NCI-H748 (cell line): Measurements from ENCODE around the gene KRTAP4-2.
"Not testable (repeated sequence)": the region's sequence is repeated elsewhere in the genome, so short reads cannot be mapped to it uniquely, and the experiment has no call there.

ENCODE experiments used
- DNase-seq: peaks from one replicate; lab custom pipeline; 2025; ENCODE audit not compliant: unreplicated experiment; lab: John Stamatoyannopoulos, UW

Gene KRTAP4-2

GRCh38 chr17:41163828-41164227, 14.2 kb downstream of the KRTAP4-2 start:
- no peak for DNase-seq

- DNase-seq, result peak; percentile 17
Observed at GRCh38 chr17:41160648-41161047, 17.4 kb downstream of the KRTAP4-2 start, which contains the start of gene KRTAP4-4. KRTAP4-4 (minus strand) TSS chr17:41160748; CDS start chr17:41160691, 57 bp downstream.

GRCh38 chr17:41160190-41160589, 17.8 kb downstream of the KRTAP4-2 start:
- DNase-seq, result not testable (repeated sequence)

- DNase-seq, result no peak
Observed at GRCh38 chr17:41153856-41154255, 24.2 kb downstream of the KRTAP4-2 start.

- no peak for DNase-seq
Observed at GRCh38 chr17:41151525-41151924, 26.5 kb downstream of the KRTAP4-2 start.

DNA sequence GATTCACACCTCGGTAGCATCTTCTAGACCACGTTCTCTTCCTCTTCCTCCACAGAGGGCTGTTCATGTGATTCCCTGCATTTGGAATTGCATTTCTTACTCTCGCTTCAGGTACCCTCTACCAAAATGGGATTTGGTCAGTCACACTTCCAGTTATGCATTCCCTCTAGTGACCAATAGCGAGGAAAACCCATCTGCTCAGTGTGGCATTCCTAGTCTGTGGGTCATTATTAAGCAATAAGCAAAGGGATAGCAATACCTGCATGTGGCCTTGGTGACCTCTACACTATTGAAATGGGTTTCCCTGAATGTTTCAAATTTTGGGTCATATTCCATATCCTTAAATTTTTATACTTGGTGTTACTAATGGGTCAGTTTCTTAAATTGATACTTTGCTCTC, 28.0 kb downstream of the KRTAP4-2 start:
- DNase-seq, result no peak

GRCh38 chr17:41149652-41149985, 28.4 kb downstream of the KRTAP4-2 start, which contains the start of gene KRTAP4-5:
KRTAP4-5 (minus strand) TSS chr17:41149825; CDS start chr17:41149767, 58 bp downstream.
- DNase-seq, result no peak

GRCh38 chr17:41148971-41149651, 28.9 kb downstream of the KRTAP4-2 start:
- DNase-seq, result peak; percentile 4

DNA sequence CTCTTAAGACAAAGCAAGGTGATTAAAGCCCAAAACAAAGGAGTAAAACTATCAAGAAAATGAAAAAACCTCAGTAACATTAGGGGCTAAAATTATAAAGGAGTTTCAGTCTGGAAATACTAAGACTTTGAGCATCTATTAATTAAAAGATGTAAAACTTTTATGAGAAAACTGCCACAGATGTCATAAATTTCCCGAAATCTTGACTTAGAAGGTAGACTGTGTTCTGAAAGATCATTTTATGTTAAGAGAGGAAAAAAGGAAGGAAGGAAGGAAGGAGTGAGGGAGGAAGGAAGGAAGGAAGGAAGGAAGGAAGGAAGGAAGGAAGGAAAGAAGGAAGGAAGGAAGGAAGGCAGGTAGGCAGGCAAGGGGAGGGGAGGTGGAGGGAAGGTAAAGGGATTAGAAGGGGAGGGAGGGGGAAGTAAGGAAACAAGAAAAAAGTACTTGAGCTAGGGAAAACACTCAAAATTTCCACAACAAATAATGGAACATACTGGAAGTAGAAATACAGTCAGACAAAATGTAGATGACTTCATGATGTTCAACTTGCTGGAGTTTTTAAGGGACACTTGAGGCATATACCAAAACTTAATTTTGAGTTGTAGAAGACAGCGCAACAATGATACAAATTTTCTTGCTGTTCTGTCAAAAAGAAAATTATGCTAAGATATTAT, 30.4 kb downstream of the KRTAP4-2 start:
- DNase-seq, result no peak

DNA sequence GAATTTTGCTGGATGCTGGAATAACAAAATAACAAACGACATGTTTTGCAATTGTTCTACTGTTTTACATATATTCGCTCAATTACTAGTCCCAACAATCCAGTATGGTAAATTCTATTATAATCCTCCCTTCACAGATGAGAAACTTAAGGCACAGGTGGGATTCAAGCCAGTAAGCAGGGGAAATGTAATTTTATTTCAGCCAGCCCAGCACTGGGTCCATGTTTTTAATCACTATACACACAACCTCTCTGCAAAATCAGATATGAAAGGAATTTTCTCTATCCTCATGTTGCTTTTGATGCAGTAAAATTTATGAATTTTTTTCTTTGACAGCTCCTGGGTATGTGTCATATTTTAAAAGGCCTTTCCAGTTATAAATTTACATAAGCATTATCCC, 32.8 kb downstream of the KRTAP4-2 start:
- DNase-seq, result no peak

- no peak for DNase-seq
Observed at GRCh38 chr17:41144846-41145245, 33.2 kb downstream of the KRTAP4-2 start.

DNA sequence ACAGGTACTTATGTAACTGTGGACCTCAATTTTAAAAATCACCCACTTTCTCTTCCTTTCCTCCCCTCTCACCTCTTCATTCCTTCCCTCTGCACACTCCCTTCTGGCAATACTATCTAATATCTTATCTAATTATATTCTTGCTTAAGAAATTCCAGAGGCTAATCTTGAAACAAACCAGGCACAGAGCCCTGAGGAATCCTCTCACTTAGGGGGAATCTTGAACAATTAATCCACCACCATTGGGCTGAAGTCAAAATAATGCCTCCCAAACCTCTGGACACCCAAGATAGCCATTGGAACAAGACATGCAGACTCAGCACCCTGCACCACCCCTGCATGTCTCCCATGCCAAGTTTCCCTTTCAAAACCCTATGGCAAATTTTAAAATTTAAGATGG, 36.7 kb downstream of the KRTAP4-2 start:
- DNase-seq, result no peak

- no peak for DNase-seq
Observed at GRCh38 chr17:41140360-41141131, 37.5 kb downstream of the KRTAP4-2 start, which contains the start of gene KRTAP4-6. KRTAP4-6 (minus strand) TSS chr17:41140544; CDS start chr17:41140487, 57 bp downstream.

- not testable (repeated sequence) for DNase-seq
Observed at GRCh38 chr17:41139865-41140264, 38.2 kb downstream of the KRTAP4-2 start.

DNA sequence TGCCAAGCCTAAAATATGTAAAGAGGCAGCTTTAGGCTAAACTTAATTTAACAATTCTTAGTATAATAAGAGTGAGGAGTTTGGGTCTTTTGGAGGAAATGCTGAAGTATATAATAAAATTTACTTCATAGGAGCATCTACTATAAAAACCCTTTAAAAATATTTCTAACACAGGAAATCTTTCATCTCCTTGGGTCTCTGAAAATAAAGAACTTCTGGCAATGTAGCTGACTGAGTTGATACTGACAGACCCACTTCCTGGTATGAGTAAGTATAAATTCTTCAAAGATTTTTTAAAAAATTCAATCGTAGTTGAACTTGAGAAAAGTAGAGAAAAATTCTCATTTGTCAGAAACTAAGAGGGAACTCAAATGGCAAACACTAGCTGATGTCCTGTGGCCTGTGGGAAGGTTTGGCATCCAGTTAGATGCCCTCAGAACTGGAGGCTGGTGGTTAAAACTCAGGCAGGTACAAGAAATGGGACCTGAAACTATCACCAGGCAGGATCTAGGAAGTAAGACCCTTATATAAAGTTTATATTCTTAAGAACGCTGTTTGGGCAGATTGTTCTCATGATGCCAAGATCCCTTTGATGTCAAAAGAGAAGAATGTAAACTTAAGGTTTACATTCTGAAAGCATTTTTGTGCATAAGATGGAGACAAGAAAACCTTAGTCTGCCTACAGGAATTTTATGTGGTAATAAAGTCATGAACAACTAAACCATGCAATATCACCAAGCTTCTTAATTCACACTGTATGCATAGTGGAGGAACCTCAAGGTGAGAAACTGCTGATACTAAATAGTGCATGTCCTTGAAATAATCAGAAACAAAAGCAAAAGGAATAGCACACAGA, 43.9 kb downstream of the KRTAP4-2 start:
- no peak for DNase-seq

- DNase-seq, result no peak
Observed at GRCh38 chr17:41131979-41132378, 46.0 kb downstream of the KRTAP4-2 start.
